Measurements from ENCODE around the gene DPY19L2.
"Not testable (repeated sequence)": the region's sequence is repeated elsewhere in the genome, so short reads cannot be mapped to it uniquely, and the experiment has no call there.

DPY19L2 gene

GRCh38 chr12:63668028-63668799 is at the start of gene DPY19L2:
DPY19L2 (minus strand) TSS chr12:63668493; CDS start chr12:63668393, 100 bp downstream.
- DNase-seq (ENCODE audit: low read depth in 2 of 2, low spot score in 1 of 2) = peak; percentile 33 to 34

- DNase-seq (ENCODE audit: low read depth in 2 of 2, low spot score in 1 of 2) = not testable (repeated sequence)
These were observed 48.6 kb upstream of the DPY19L2 start for GRCh38 chr12:63716891-63717290.

- DNase-seq (ENCODE audit: low read depth in 2 of 2, low spot score in 1 of 2) = not testable (repeated sequence)
These were observed 46.9 kb upstream of the DPY19L2 start for GRCh38 chr12:63715107-63715625.

- not testable (repeated sequence) for DNase-seq (ENCODE audit: low read depth in 2 of 2, low spot score in 1 of 2)
These were observed 46.1 kb upstream of the DPY19L2 start for GRCh38 chr12:63714409-63714808.

DNA sequence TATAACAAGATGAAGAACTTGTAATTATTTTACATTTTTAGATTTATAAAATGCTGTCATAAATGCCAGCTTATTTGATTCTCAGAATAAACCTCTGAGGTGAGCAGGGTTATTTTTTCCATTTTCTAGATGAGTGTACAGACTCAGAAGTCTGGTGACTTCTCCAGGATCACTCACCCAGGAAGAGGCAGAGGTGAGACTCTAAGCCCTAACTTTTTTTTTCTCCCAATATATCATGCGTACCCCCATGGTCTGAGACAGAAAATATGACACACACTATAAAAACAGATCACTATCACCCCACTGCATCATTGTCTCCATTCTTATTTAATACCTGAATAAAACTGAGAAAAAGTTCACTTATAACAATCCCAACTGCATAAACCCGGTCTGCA is 45.4 kb upstream of the DPY19L2 start:
- not testable (repeated sequence) for DNase-seq (ENCODE audit: low read depth in 2 of 2, low spot score in 1 of 2)

- not testable (repeated sequence) for DNase-seq (ENCODE audit: low read depth in 2 of 2, low spot score in 1 of 2)
These were observed 44.8 kb upstream of the DPY19L2 start for GRCh38 chr12:63712979-63713680.

DNA sequence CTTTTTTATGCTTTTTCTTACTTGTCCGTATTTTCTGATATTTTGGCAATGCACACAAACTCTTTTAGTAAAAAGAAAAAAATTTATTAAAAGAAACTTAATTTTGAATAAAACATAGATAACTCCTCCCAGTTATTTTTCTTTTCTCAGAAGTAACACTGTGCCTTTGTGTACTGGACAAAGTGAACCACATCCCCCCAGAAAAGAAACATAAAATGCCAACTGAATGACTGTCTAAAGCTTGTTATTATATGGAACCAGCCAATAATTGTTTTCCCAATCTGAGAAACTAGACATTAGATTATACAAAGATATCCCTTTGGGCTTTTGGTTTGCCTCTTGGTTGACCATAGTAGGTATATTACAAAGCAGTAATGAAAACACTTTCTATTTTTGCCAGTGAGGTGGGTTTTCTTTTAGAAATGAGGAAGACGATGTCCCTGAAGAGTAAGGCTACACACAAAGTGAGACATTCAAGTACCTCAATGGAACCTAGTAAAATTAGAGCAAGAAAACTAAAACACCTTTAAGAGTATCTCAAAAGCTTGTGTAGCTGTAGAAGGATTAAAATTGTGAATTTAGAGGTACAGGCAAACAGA is 44.2 kb upstream of the DPY19L2 start:
- not testable (repeated sequence) for DNase-seq (ENCODE audit: low read depth in 2 of 2, low spot score in 1 of 2)

- DNase-seq (ENCODE audit: low read depth in 2 of 2, low spot score in 1 of 2) = not testable (repeated sequence)
These were observed 43.0 kb upstream of the DPY19L2 start for GRCh38 chr12:63711339-63711738.

- no peak for DNase-seq (ENCODE audit: low read depth in 2 of 2, low spot score in 1 of 2)
These were observed 38.0 kb upstream of the DPY19L2 start for GRCh38 chr12:63706336-63706735.

GRCh38 chr12:63699678-63700382 is 31.5 kb upstream of the DPY19L2 start:
- DNase-seq (ENCODE audit: low read depth in 2 of 2, low spot score in 1 of 2) = not testable (repeated sequence)

- not testable (repeated sequence) for DNase-seq (ENCODE audit: low read depth in 2 of 2, low spot score in 1 of 2)
These were observed 30.7 kb upstream of the DPY19L2 start for GRCh38 chr12:63699011-63699410.

- not testable (repeated sequence) for DNase-seq (ENCODE audit: low read depth in 2 of 2, low spot score in 1 of 2)
These were observed 22.5 kb upstream of the DPY19L2 start for GRCh38 chr12:63690837-63691236.

DNA sequence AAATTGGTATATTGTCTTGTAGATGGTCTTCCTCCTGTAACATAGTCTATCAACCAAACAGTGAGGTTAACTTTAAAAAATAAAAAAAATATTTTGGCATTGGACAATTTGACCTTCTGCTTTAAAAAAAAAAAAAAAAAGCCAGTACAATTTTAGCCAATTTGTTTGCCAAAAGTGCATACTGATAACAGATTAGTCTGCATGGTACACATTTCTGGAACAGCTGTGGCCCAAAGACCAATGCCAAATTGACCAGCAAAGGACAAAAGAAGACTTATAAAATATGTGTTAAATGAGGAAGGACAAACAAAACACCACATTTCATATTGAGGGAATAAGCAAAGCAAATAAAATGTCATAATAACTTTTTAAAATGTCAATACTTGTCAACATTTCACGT is 20.8 kb upstream of the DPY19L2 start:
- not testable (repeated sequence) for DNase-seq (ENCODE audit: low read depth in 2 of 2, low spot score in 1 of 2)

- DNase-seq (ENCODE audit: low read depth in 2 of 2, low spot score in 1 of 2) = not testable (repeated sequence)
These were observed 18.3 kb upstream of the DPY19L2 start for GRCh38 chr12:63686623-63687022.

- not testable (repeated sequence) for DNase-seq (ENCODE audit: low read depth in 2 of 2, low spot score in 1 of 2)
These were observed 17.5 kb upstream of the DPY19L2 start for GRCh38 chr12:63685789-63686188.

GRCh38 chr12:63682617-63683016 is 14.3 kb upstream of the DPY19L2 start:
- DNase-seq (ENCODE audit: low read depth in 2 of 2, low spot score in 1 of 2) = not testable (repeated sequence)

DNA sequence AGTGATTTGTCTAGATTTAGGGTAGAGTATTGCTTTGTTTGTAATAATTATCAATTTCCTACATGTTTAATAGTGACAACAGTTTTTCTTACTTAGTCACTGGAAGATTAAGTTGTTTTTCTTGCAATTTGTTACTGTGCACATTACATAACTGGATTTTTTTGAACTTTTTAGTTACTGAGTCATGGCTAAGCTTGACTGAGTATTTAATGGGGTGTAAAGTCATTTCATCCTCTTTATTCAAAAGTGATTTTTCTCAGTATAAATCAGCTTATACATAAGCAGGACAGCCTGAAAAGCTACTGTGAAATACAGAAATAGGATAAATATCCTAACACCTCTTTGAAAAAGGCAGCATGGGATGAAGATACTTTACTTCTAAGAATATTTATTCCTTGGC is 12.5 kb upstream of the DPY19L2 start:
- not testable (repeated sequence) for DNase-seq (ENCODE audit: low read depth in 2 of 2, low spot score in 1 of 2)

DNA sequence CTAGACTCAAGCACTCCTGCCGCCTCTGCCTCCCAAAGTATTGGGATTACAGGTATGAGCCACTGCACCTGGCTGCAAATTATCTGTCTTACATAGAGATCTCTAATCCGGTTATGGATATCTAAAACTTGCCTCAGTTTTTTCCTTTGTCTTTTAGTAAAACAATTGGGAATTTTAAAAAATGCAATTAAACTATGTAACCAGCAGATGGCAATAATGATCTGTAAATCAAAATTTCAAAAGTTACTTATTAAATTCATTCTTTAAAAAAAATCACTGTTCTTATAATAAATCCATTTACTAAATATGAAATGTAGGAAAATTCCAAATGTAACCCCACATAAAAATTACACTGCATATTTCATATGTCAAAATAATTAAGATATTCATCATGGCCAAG is 4.3 kb upstream of the DPY19L2 start:
- not testable (repeated sequence) for DNase-seq (ENCODE audit: low read depth in 2 of 2, low spot score in 1 of 2)

GRCh38 chr12:63669936-63670335 is 1.6 kb upstream of the DPY19L2 start:
- not testable (repeated sequence) for DNase-seq (ENCODE audit: low read depth in 2 of 2, low spot score in 1 of 2)

- DNase-seq (ENCODE audit: low read depth in 2 of 2, low spot score in 1 of 2) = not testable (repeated sequence)
These were observed 1.1 kb upstream of the DPY19L2 start for GRCh38 chr12:63669427-63669826.

DNA sequence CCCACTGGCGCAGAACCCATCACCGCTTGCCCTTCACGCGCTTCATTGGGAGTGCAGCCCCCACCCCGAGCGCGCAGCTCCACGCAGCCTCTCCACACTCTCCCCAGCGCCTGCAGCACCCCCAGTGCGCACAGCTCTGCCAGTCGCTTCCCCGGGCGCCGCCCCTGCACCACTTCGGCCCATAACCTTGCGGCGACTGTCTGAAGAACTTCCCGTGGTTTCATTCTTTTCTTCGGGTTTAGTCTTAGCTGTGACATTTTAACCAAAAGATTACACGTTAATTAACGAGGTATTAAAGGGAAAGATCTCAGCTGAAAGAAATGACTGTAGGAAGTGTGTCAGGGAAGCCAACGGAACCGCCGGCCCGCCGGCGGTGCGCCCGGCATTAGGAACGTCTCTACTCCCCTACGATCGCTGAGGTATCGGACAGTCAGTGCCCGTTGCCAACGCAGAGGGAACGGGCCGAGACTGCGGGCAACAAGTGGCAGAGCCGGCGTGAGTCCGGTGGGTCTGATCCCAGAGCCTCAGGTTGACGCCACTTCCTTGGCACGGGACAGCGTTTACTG is 590 bp upstream of the DPY19L2 start:
- DNase-seq (ENCODE audit: low read depth in 2 of 2, low spot score in 1 of 2) = not testable (repeated sequence)
